ENCODE results near the gene SLC35F3.

- TF ChIP-seq, protein P1, sequence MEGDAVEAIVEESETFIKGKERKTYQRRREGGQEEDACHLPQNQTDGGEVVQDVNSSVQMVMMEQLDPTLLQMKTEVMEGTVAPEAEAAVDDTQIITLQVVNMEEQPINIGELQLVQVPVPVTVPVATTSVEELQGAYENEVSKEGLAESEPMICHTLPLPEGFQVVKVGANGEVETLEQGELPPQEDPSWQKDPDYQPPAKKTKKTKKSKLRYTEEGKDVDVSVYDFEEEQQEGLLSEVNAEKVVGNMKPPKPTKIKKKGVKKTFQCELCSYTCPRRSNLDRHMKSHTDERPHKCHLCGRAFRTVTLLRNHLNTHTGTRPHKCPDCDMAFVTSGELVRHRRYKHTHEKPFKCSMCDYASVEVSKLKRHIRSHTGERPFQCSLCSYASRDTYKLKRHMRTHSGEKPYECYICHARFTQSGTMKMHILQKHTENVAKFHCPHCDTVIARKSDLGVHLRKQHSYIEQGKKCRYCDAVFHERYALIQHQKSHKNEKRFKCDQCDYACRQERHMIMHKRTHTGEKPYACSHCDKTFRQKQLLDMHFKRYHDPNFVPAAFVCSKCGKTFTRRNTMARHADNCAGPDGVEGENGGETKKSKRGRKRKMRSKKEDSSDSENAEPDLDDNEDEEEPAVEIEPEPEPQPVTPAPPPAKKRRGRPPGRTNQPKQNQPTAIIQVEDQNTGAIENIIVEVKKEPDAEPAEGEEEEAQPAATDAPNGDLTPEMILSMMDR (IDR thresholded peaks at IDR 0.05; ENCODE audit: low read depth, low read length, missing input control): no peak
- TF ChIP-seq REST (IDR thresholded peaks at IDR 0.05) (no peak), GABPA (IDR thresholded peaks at IDR 0.05 in 1 of 2, conservative IDR thresholded peaks at IDR 0.05 in 1 of 2) (no peak), TAF1 (conservative IDR thresholded peaks at IDR 0.05) (no peak), SP1 (IDR thresholded peaks at IDR 0.05) (no peak), YY1 (IDR thresholded peaks at IDR 0.05) (no peak), JUND (IDR thresholded peaks at IDR 0.05) (no peak), ATF3 (IDR thresholded peaks at IDR 0.05) (no peak), RAD21 (IDR thresholded peaks at IDR 0.05) (no peak)
- TF ChIP-seq, protein P2, sequence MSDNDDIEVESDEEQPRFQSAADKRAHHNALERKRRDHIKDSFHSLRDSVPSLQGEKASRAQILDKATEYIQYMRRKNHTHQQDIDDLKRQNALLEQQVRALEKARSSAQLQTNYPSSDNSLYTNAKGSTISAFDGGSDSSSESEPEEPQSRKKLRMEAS (IDR thresholded peaks at IDR 0.05): no peak
- TF ChIP-seq, protein P3, sequence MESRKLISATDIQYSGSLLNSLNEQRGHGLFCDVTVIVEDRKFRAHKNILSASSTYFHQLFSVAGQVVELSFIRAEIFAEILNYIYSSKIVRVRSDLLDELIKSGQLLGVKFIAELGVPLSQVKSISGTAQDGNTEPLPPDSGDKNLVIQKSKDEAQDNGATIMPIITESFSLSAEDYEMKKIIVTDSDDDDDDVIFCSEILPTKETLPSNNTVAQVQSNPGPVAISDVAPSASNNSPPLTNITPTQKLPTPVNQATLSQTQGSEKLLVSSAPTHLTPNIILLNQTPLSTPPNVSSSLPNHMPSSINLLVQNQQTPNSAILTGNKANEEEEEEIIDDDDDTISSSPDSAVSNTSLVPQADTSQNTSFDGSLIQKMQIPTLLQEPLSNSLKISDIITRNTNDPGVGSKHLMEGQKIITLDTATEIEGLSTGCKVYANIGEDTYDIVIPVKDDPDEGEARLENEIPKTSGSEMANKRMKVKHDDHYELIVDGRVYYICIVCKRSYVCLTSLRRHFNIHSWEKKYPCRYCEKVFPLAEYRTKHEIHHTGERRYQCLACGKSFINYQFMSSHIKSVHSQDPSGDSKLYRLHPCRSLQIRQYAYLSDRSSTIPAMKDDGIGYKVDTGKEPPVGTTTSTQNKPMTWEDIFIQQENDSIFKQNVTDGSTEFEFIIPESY (IDR thresholded peaks at IDR 0.05): no peak
Observed at GRCh38 chr1:234250747-234251146, 346.3 kb downstream of the SLC35F3 start.
